ENCODE results near the gene SCN10A.

GRCh38 chr3:38725726-38726419, 90.1 kb downstream of the SCN10A start:
- TF ChIP-seq CTCF (conservative IDR thresholded peaks at IDR 0.05) (no peak), ZFX (IDR thresholded peaks at IDR 0.05) (no peak)

Measured in C4-2B (cell line).